H1 (cell line): ENCODE results near the gene VIM. TPM values are rescaled to one million over a fixed set of nuclear protein-coding genes. Genes with fewer than 3 reads are reported as not detected.

Experiments used
- CTCF ChIA-PET: fragments of 300-600 bp; sonication (Branson Sonifier 250); formaldehyde crosslinking; loops from one replicate; lab custom pipeline; 2021; ENCODE audit not compliant: partially characterized antibody; lab: Charles Lee
- POLR2A ChIA-PET: fragments of 300-600 bp; sonication (Branson Sonifier 250); formaldehyde crosslinking; loops from one replicate; lab custom pipeline; 2021; ENCODE audit warnings: inconsistent platforms; ENCODE audit not compliant: partially characterized antibody; lab: Charles Lee
- DNase-seq, 2 experiments: peaks; one replicate each; pipeline versions ENCODE4 v3.0.0 to v3.0.0-alpha.2; 2010 to 2022; ENCODE audit warnings: low spot score in 2 of 2, low read depth in 1 of 2, mixed read lengths in 1 of 2
- FAIRE-seq: peaks from 2 replicates; lab custom pipeline; 2011; peaks lifted over from hg19 to GRCh38; lab: Jason Lieb, UNC
- H2AFZ ChIP-seq: 2 replicates; pipeline ENCODE4 v1.8.1; 2012; ENCODE audit warnings: low read length, inconsistent platforms
- H2AK5ac ChIP-seq: 2 replicates; pipeline ENCODE4 v1.6.1; 2013; ENCODE audit warnings: low read depth, low read length
- H2BK120ac ChIP-seq: replicated peaks from 2 replicates; pipeline ENCODE3; 2013; ENCODE audit warnings: low read depth, low read length, inconsistent platforms
- H2BK12ac ChIP-seq: 2 replicates; pipeline ENCODE4 v1.6.1; 2013; ENCODE audit warnings: low read depth, low read length
- H2BK15ac ChIP-seq: 2 replicates; pipeline ENCODE4 v1.6.1; 2013; ENCODE audit warnings: low read length
- H2BK20ac ChIP-seq: 2 replicates; pipeline ENCODE4 v1.6.1; 2013; ENCODE audit warnings: low read length
- H2BK5ac ChIP-seq: 2 replicates; pipeline ENCODE4 v1.6.1; 2013; ENCODE audit warnings: low read depth, low read length
- H3K14ac ChIP-seq: 2 replicates; pipeline ENCODE4 v1.6.1; 2013; ENCODE audit warnings: inconsistent platforms; ENCODE audit not compliant: insufficient read length
- H3K18ac ChIP-seq: 2 replicates; pipeline ENCODE4 v1.6.1; 2013; ENCODE audit warnings: low read length; ENCODE audit errors: extremely low read depth
- H3K23ac ChIP-seq: 2 replicates; pipeline ENCODE4 v1.6.1; 2013; ENCODE audit warnings: inconsistent platforms; ENCODE audit not compliant: insufficient read length
- H3K23me2 ChIP-seq: 2 replicates; pipeline ENCODE4 v1.6.1; 2013; ENCODE audit warnings: low read depth, low read length
- H3K27ac ChIP-seq: 2 replicates; pipeline ENCODE4 v1.6.1; 2011; ENCODE audit warnings: low read depth, low read length, inconsistent platforms
- H3K27me3 ChIP-seq, 4 experiments: replicated peaks in 1 of 4; 1 replicate in 1 of 4; 2 replicates in 3 of 4; pipeline versions ENCODE4 v1.6.1 to v1.8.1; 2011 to 2013; ENCODE audit warnings: low read length in 3 of 4, mild to moderate bottlenecking in 3 of 4, inconsistent platforms in 2 of 4, mixed read lengths in 2 of 4, moderate library complexity in 1 of 4; ENCODE audit not compliant: control insufficient read depth in 3 of 4, insufficient read depth in 3 of 4; ENCODE audit errors: extremely low read depth in 1 of 4
- H3K36me3 ChIP-seq, 4 experiments: 2 replicates each; pipeline versions ENCODE4 v1.6.1 to v1.8.1; 2011 to 2013; ENCODE audit warnings: mild to moderate bottlenecking in 4 of 4, low read length in 3 of 4, moderate library complexity in 2 of 4, control low read depth in 1 of 4, inconsistent platforms in 1 of 4; ENCODE audit not compliant: insufficient read depth in 4 of 4, control insufficient read depth in 2 of 4
- H3K4ac ChIP-seq: replicated peaks from 2 replicates; pipeline ENCODE3; 2013; ENCODE audit warnings: low read length, low read depth, mixed read lengths, inconsistent platforms; ENCODE audit not compliant: insufficient read length
- H3K4me1 ChIP-seq, 4 experiments: replicated peaks in 1 of 4; 1 replicate in 1 of 4; 2 replicates in 3 of 4; pipeline versions ENCODE4 v1.6.1 to v1.8.1; 2011 to 2013; ENCODE audit warnings: low read length in 3 of 4, inconsistent platforms in 2 of 4, mixed read lengths in 1 of 4; ENCODE audit not compliant: insufficient read depth in 4 of 4, control insufficient read depth in 3 of 4
- H3K4me2 ChIP-seq, 2 experiments: 2 replicates each; pipeline versions ENCODE4 v1.6.1 to v1.8.1; 2011 to 2013; ENCODE audit warnings: low read depth in 2 of 2, low read length in 2 of 2, control low read depth in 1 of 2, inconsistent platforms in 1 of 2, mild to moderate bottlenecking in 1 of 2; ENCODE audit not compliant: insufficient read depth in 1 of 2
- H3K4me3 ChIP-seq, 4 experiments: fragments of 200-600, 300-600 bp in 1 of 4; sonication (generic), shearing (Covaris generic), sonication (Bioruptor Twin) in 1 of 4; 2 replicates each; pipeline versions ENCODE4 v1.5.1 to v1.8.1; 2011 to 2016; ENCODE audit warnings: low read length in 4 of 4, low read depth in 3 of 4, control low read depth in 2 of 4, inconsistent platforms in 2 of 4, mild to moderate bottlenecking in 2 of 4, mixed read lengths in 1 of 4, moderate library complexity in 1 of 4; ENCODE audit not compliant: insufficient read depth in 2 of 4; ENCODE audit errors: extremely low read depth in 1 of 4
- H3K56ac ChIP-seq: replicated peaks from 2 replicates; pipeline ENCODE3; 2013; ENCODE audit warnings: low read depth, mild to moderate bottlenecking, mixed read lengths, low read length, inconsistent platforms; ENCODE audit not compliant: insufficient read length
- H3K79me1 ChIP-seq: 2 replicates; pipeline ENCODE4 v1.6.1; 2013; ENCODE audit warnings: low read depth, low read length, control low read depth
- H3K79me2 ChIP-seq, 2 experiments: 2 replicates each; pipeline versions ENCODE4 v1.6.1 to v1.8.1; 2012 to 2013; ENCODE audit warnings: low read length in 2 of 2, mild to moderate bottlenecking in 2 of 2, inconsistent platforms in 1 of 2; ENCODE audit not compliant: insufficient read depth in 2 of 2, control insufficient read depth in 1 of 2
- H3K9ac ChIP-seq, 4 experiments: replicated peaks in 1 of 4; 1 replicate in 1 of 4; 2 replicates in 3 of 4; pipeline versions ENCODE4 v1.6.1 to v1.8.1; 2011 to 2013; ENCODE audit warnings: low read depth in 3 of 4, low read length in 3 of 4, control low read depth in 2 of 4, mild to moderate bottlenecking in 2 of 4, moderate library complexity in 2 of 4, inconsistent platforms in 1 of 4; ENCODE audit errors: extremely low read depth in 1 of 4
- H3K9me3 ChIP-seq, 2 experiments: 2 replicates each; pipeline versions ENCODE4 v1.6.1 to v1.8.1; 2012 to 2013; ENCODE audit warnings: mild to moderate bottlenecking in 2 of 2, moderate library complexity in 2 of 2, control low read depth in 1 of 2, inconsistent platforms in 1 of 2, low read depth in 1 of 2, low read length in 1 of 2, mixed read lengths in 1 of 2; ENCODE audit not compliant: insufficient read depth in 2 of 2
- H4K20me1 ChIP-seq, 2 experiments: replicated peaks in 1 of 2; 2 replicates each; pipeline versions ENCODE3 to v1.8.1; 2011 to 2013; ENCODE audit warnings: inconsistent platforms in 2 of 2, low read length in 2 of 2, mild to moderate bottlenecking in 1 of 2; ENCODE audit not compliant: insufficient read depth in 2 of 2, control insufficient read depth in 1 of 2
- H4K5ac ChIP-seq: 2 replicates; pipeline ENCODE4 v1.6.1; 2013; ENCODE audit warnings: low read length, low read depth, mixed read lengths, inconsistent platforms; ENCODE audit not compliant: insufficient read length
- H4K8ac ChIP-seq: 2 replicates; pipeline ENCODE4 v1.8.0; 2013; ENCODE audit warnings: mild to moderate bottlenecking, moderate library complexity, low read length, inconsistent platforms; ENCODE audit not compliant: insufficient read depth; ENCODE audit errors: extremely low read depth
- H4K91ac ChIP-seq: replicated peaks from 2 replicates; pipeline ENCODE3; 2013; ENCODE audit warnings: low read length, mixed read lengths, inconsistent platforms; ENCODE audit not compliant: insufficient read length
- CTBP2 ChIP-seq: IDR thresholded peaks from 2 replicates; pipeline ENCODE4 v1.7.0; 2011; ENCODE audit warnings: borderline replicate concordance, mild to moderate bottlenecking, moderate library complexity, mixed read lengths, low read length; ENCODE audit not compliant: insufficient read depth, insufficient read length
- EZH2 ChIP-seq: fragments of 200-600 bp; sonication (generic); IDR thresholded peaks from 2 replicates; pipeline ENCODE4 v1.7.1; 2012; ENCODE audit warnings: low read depth, mild to moderate bottlenecking, moderate library complexity, low read length, inconsistent platforms; ENCODE audit not compliant: severe bottlenecking
- JUN ChIP-seq: IDR thresholded peaks from 2 replicates; pipeline ENCODE4 v1.6.1; 2011; ENCODE audit warnings: low read depth, mild to moderate bottlenecking, improper control_type of control experiment, low read length
- NANOG ChIP-seq: IDR thresholded peaks from 2 replicates; pipeline ENCODE4 v1.6.1; 2011; ENCODE audit warnings: low read length, low read depth, mild to moderate bottlenecking, inconsistent platforms; ENCODE audit not compliant: insufficient read depth, poor library complexity, severe bottlenecking
- POLR2A ChIP-seq, 2 experiments: IDR thresholded peaks; 1 replicate in 1 of 2; 2 replicates in 1 of 2; pipeline ENCODE4 v1.6.1; 2011; ENCODE audit warnings: low read depth in 2 of 2, low read length in 2 of 2, mild to moderate bottlenecking in 2 of 2; ENCODE audit errors: control extremely low read depth in 1 of 2
- RXRA ChIP-seq: IDR thresholded peaks from 2 replicates; pipeline ENCODE4 v1.6.1; 2011; ENCODE audit warnings: low read depth, mild to moderate bottlenecking, low read length, moderate library complexity; ENCODE audit not compliant: insufficient read depth
- TAF1 ChIP-seq: IDR thresholded peaks from 2 replicates; pipeline ENCODE4 v1.6.1; 2011; ENCODE audit warnings: mild to moderate bottlenecking, low read depth, low read length
- YY1 ChIP-seq: IDR thresholded peaks from 2 replicates; pipeline ENCODE4 v1.6.1; 2011; ENCODE audit warnings: low read depth, mild to moderate bottlenecking, low read length
- WGBS, 2 experiments: shearing (Covaris generic) in 1 of 2; methylation state at CpG; one replicate each; pipeline versions ENCODE4 v1.1.6 to v1.1.7; 2013 to 2015; ENCODE audit warnings: low lambda C conversion rate in 2 of 2, mixed read lengths in 2 of 2, inconsistent platforms in 1 of 2, low coverage in 1 of 2, missing lambda C conversion rate in 1 of 2; ENCODE audit not compliant: insufficient replicate concordance in 2 of 2, insufficient coverage in 1 of 2, insufficient read length in 1 of 2; ENCODE audit errors: extremely low coverage in 1 of 2, missing lambda C conversion rate in 1 of 2; 5-methylcytosine and 5-hydroxymethylcytosine counted together
- polyA plus RNA-seq, 7 experiments: library from polyadenylated mRNA; depleted of rRNA in 3 of 7; stranded (reverse) in 5 of 7; unstranded in 2 of 7; fragments of >200 nt in 5 of 7; fragments of 200-250 nt in 2 of 7; gene quantifications; 1 replicate in 5 of 7; 2 replicates in 1 of 7; 4 replicates in 1 of 7; pipeline versions ENCODE4 v1.2.1 to v1.2.3, GENCODE V29; 2011 to 2013; ENCODE audit warnings: missing spikeins in 2 of 7, mixed read lengths in 2 of 7
- total RNA-seq: library from RNA; stranded (reverse); fragmentation: NEBNext Ultra II Directional; extraction: Animal tissue kit (Norgen Biotek cat#: 25700); gene quantifications from 2 replicates; pipeline ENCODE4 v1.2.1, GENCODE V29; 2021

VIM gene
- total and polyA plus RNA-seq, 2 of the 8 experiments (the other 6 are each of a cell fraction or from before 2014, with no cell fraction given), result 347 to 372 TPM

- H2BK5ac ChIP-seq, result no peak overlapping the region
- FAIRE-seq, result no peak
- 94% methylated on average over 3 of the region's 3 CpGs; no CpG with 5 or more reads in 1 of the 2 experiments for WGBS, 2 experiments
- TF ChIP-seq YY1, result no peak
- TF ChIP-seq RXRA, result no peak
- no peak for TF ChIP-seq JUN
- no peak for TF ChIP-seq NANOG
- no peak for TF ChIP-seq TAF1
- TF ChIP-seq CTBP2, result no peak
- no peak for TF ChIP-seq POLR2A (IDR thresholded peaks at IDR 0.05; ENCODE audit: control extremely low read depth in 1 of 2, low read depth in 2 of 2, low read length in 2 of 2)
- no peak for TF ChIP-seq EZH2
- no peak for DNase-seq
- no peaks in the 10 kb centered on the region for H3K9me3 ChIP-seq
- H2BK120ac ChIP-seq, result no peak overlapping the region
- H3K4me2 ChIP-seq, result no peak overlapping the region
- no peaks in the 10 kb centered on the region for H3K27me3 ChIP-seq
- H3K4me3 ChIP-seq, result no peak overlapping the region
- no peak overlapping the region for H2BK15ac ChIP-seq
- CTCF ChIA-PET, result interaction anchor here (0.9 to 1.5 kb wide), 3 partner anchors 19 to 20 kb away, joined by 3 to 4 read pairs (median 4); no protein-coding TSS in a partner anchor
- no peak overlapping the region for H3K18ac ChIP-seq
- H2AK5ac ChIP-seq, result no peak overlapping the region
- no peak overlapping the region for H3K14ac ChIP-seq
- H4K91ac ChIP-seq, result no peak overlapping the region
- no peak overlapping the region for H2BK20ac ChIP-seq
- no peak overlapping the region for H3K27ac ChIP-seq
- POLR2A ChIA-PET, result interaction anchor here (1.8 kb wide), 1 partner anchor 8 kb away, joined by 15 read pairs; the partner anchor contains the start of gene TRDMT1
- peaks cover 0 to 8% (median 5%) of the 10 kb centered on the region in 4 experiments; a peak in 4 of 7 replicates for H3K4me1 ChIP-seq
- H2BK12ac ChIP-seq, result no peak overlapping the region
- H2AFZ ChIP-seq, result no peak overlapping the region
- H3K79me2 ChIP-seq, result no peaks in the 10 kb centered on the region
- no peak overlapping the region for H3K9ac ChIP-seq
- H4K5ac ChIP-seq, result no peak overlapping the region
- no peaks in the 10 kb centered on the region for H3K23me2 ChIP-seq
- H3K23ac ChIP-seq, result no peak overlapping the region
- H4K8ac ChIP-seq, result no peak overlapping the region
- no peaks in the 10 kb centered on the region for H3K36me3 ChIP-seq
- no peaks in the 10 kb centered on the region for H3K79me1 ChIP-seq
- H3K4ac ChIP-seq, result no peak overlapping the region
- H4K20me1 ChIP-seq, result no peaks in the 10 kb centered on the region
- H3K56ac ChIP-seq, result no peak overlapping the region
Measured at GRCh38 chr10:17210361-17210760, 17.7 kb upstream of the VIM start.
